Stimulated activated CD4-positive, alpha-beta T cell treated with anti-CD3 and anti-CD28 coated beads, Interleukin-1b, Interleukin-23, amount 100 ng/mL, for 24 hours (primary cell): ENCODE data around the gene NQO2.

Experiments
- DNase-seq, 4 experiments: peaks; one replicate each; pipeline ENCODE4 v3.0.0-alpha.2; 2020; ENCODE audit warnings: low read depth in 4 of 4, low spot score in 1 of 4

Gene NQO2

GRCh38 chr6:3068329-3069214 is 68.9 kb downstream of the NQO2 start, which contains the start of gene RIPK1:
RIPK1 (plus strand) TSS chr6:3068494; CDS start chr6:3076824, 8,330 bp downstream.
- DNase-seq: peak; percentile 87 to 93 (median 88)
